Liver (tissue), 9 donors: Measurements from ENCODE around the gene FOSL2. TPM values are rescaled to one million over a fixed set of nuclear protein-coding genes. Genes with fewer than 3 reads are reported as not detected.

Experiments
- DNase-seq: peaks from one replicate; pipeline ENCODE4 v3.0.0-alpha.2; 2017; ENCODE audit warnings: low spot score
- H3K27ac ChIP-seq, 2 donors: one replicate each; pipeline ENCODE4 v1.7.0; 2013; ENCODE audit warnings: inconsistent platforms in 2 of 2, low read length in 2 of 2, control low read depth in 1 of 2, low read depth in 1 of 2, mild to moderate bottlenecking in 1 of 2
- H3K27me3 ChIP-seq, 4 donors: one replicate each; pipeline versions ENCODE4 v1.6.1 to v1.7.0; 2013; ENCODE audit warnings: low read length in 3 of 4, inconsistent platforms in 1 of 4, mild to moderate bottlenecking in 1 of 4, moderate library complexity in 1 of 4; ENCODE audit not compliant: control insufficient read depth in 4 of 4, insufficient read depth in 4 of 4
- H3K36me3 ChIP-seq, 4 donors: one replicate each; pipeline versions ENCODE4 v1.6.1 to v1.7.0; 2013; ENCODE audit warnings: low read length in 3 of 4, mild to moderate bottlenecking in 3 of 4, low read depth in 1 of 4, moderate library complexity in 1 of 4; ENCODE audit not compliant: control insufficient read depth in 4 of 4, insufficient read depth in 3 of 4
- H3K4me1 ChIP-seq, 4 donors: one replicate each; pipeline versions ENCODE4 v1.6.1 to v1.7.0; 2013; ENCODE audit warnings: low read length in 3 of 4, mild to moderate bottlenecking in 3 of 4, moderate library complexity in 1 of 4; ENCODE audit not compliant: control insufficient read depth in 4 of 4, insufficient read depth in 4 of 4
- H3K4me3 ChIP-seq, 3 donors: one replicate each; pipeline versions ENCODE4 v1.6.1 to v1.7.0; 2013; ENCODE audit warnings: low read length in 3 of 3, control low read depth in 1 of 3, low read depth in 1 of 3, mild to moderate bottlenecking in 1 of 3
- H3K9ac ChIP-seq, 2 donors: one replicate each; pipeline ENCODE4 v1.7.0; 2013; ENCODE audit warnings: low read length in 2 of 2, mild to moderate bottlenecking in 2 of 2, moderate library complexity in 2 of 2, control low read depth in 1 of 2, low read depth in 1 of 2
- H3K9me3 ChIP-seq, 4 donors: one replicate each; pipeline versions ENCODE4 v1.6.1 to v1.7.0; 2013; ENCODE audit warnings: low read length in 3 of 4; ENCODE audit not compliant: control insufficient read depth in 4 of 4
- ATF3 ChIP-seq: IDR thresholded peaks from 2 replicates; pipeline ENCODE4 v1.6.1; 2016; ENCODE audit warnings: antibody characterized with exemption
- CTCF ChIP-seq: fragments of 150-350 bp; IDR thresholded peaks from 2 replicates; pipeline ENCODE4 v1.5.1; 2017; ENCODE audit warnings: improper control_type of control experiment, low read depth, low read length; ENCODE audit not compliant: missing input control
- EGR1 ChIP-seq, 2 donors: IDR thresholded peaks; 2 replicates each; pipeline ENCODE4 v1.6.1; 2016 to 2018; ENCODE audit warnings: antibody characterized with exemption in 2 of 2, low read depth in 2 of 2
- FOXA1 ChIP-seq: IDR thresholded peaks from 2 replicates; pipeline ENCODE4 v1.6.1; 2016; ENCODE audit warnings: antibody characterized with exemption
- FOXA2 ChIP-seq: IDR thresholded peaks from 2 replicates; pipeline ENCODE4 v1.6.1; 2016; ENCODE audit warnings: antibody characterized with exemption
- GABPA ChIP-seq, 2 donors: IDR thresholded peaks in 1 of 2; conservative IDR thresholded peaks in 1 of 2; 2 replicates each; pipeline ENCODE4 v1.6.1; 2016; ENCODE audit warnings: antibody characterized with exemption in 2 of 2, mild to moderate bottlenecking in 1 of 2, moderate library complexity in 1 of 2
- HNF4A ChIP-seq, 2 donors: conservative IDR thresholded peaks; 2 replicates each; pipeline ENCODE4 v1.6.1; 2016; ENCODE audit warnings: antibody characterized with exemption in 2 of 2, mild to moderate bottlenecking in 2 of 2
- HNF4G ChIP-seq: IDR thresholded peaks from 2 replicates; pipeline ENCODE4 v1.6.1; 2016; ENCODE audit warnings: antibody characterized with exemption
- JUND ChIP-seq, 2 donors: IDR thresholded peaks; 2 replicates each; pipeline ENCODE4 v1.6.1; 2016; ENCODE audit warnings: antibody characterized with exemption in 2 of 2
- MAX ChIP-seq: IDR thresholded peaks from 2 replicates; pipeline ENCODE4 v1.6.1; 2016; ENCODE audit warnings: antibody characterized with exemption
- NR2F2 ChIP-seq: IDR thresholded peaks from 2 replicates; pipeline ENCODE4 v1.6.1; 2016; ENCODE audit warnings: antibody characterized with exemption
- RAD21 ChIP-seq, 2 donors: IDR thresholded peaks; 2 replicates each; pipeline ENCODE4 v1.6.1; 2016; ENCODE audit warnings: antibody characterized with exemption in 2 of 2, mild to moderate bottlenecking in 2 of 2
- REST ChIP-seq: IDR thresholded peaks from 2 replicates; pipeline ENCODE4 v1.6.1; 2016; ENCODE audit warnings: antibody characterized with exemption, mild to moderate bottlenecking
- RXRA ChIP-seq, 2 donors: IDR thresholded peaks; 2 replicates each; pipeline ENCODE4 v1.6.1; 2017 to 2018; ENCODE audit warnings: antibody characterized with exemption in 2 of 2, mild to moderate bottlenecking in 1 of 2
- SP1 ChIP-seq: IDR thresholded peaks from 2 replicates; pipeline ENCODE4 v1.6.1; 2018; ENCODE audit warnings: antibody characterized with exemption, mild to moderate bottlenecking
- TAF1 ChIP-seq: conservative IDR thresholded peaks from 2 replicates; pipeline ENCODE4 v1.6.1; 2016; ENCODE audit warnings: antibody characterized with exemption, mild to moderate bottlenecking
- YY1 ChIP-seq: IDR thresholded peaks from 2 replicates; pipeline ENCODE4 v1.6.1; 2016; ENCODE audit warnings: antibody characterized with exemption, mild to moderate bottlenecking
- ZBTB33 ChIP-seq: IDR thresholded peaks from 2 replicates; pipeline ENCODE4 v1.6.1; 2016; ENCODE audit warnings: antibody characterized with exemption
- WGBS: extraction: QIAGEN DNeasy Blood & Tissue Kit; methylation state at CpG from one replicate; pipeline ENCODE4 v1.1.7; 2013; 5-methylcytosine and 5-hydroxymethylcytosine counted together
- polyA plus RNA-seq, 2 donors: library from polyadenylated mRNA; stranded (reverse) in 1 of 2; unstranded in 1 of 2; fragments of 200-250 nt in 1 of 2; fragments of >200 nt in 1 of 2; fragmentation: Nextera tagmentation in 1 of 2; extraction: Ambion mirVana in 1 of 2; gene quantifications; one replicate each; pipeline versions ENCODE4 v1.2.1 to v1.2.3, GENCODE V29; 2013 to 2015
- total RNA-seq, 2 donors: library from RNA; depleted of rRNA; stranded (reverse); fragments of >200 nt; gene quantifications; one replicate each; pipeline ENCODE4 v1.2.3, GENCODE V29; 2014
- donor health status: healthy.
- donor health status: healthy.
- donor health status: healthy.
- donor health status: healthy.
- donor health status: healthy.

FOSL2 gene
- total and polyA plus RNA-seq, 4 donors, result 1.9 to 10.7 (median 2.6) TPM

GRCh38 chr2:28395334-28396061 lies 2.8 kb downstream of the FOSL2 start:
- no peak for TF ChIP-seq FOXA1
- peak; percentile 62 for TF ChIP-seq ZBTB33
- peak; percentile 10 to 57 for TF ChIP-seq HNF4A (conservative IDR thresholded peaks at IDR 0.05)
- TF ChIP-seq CTCF, result peak; percentile 7
- TF ChIP-seq RXRA (IDR thresholded peaks at IDR 0.05), result peak; percentile 67 to 69
- TF ChIP-seq EGR1 (IDR thresholded peaks at IDR 0.05; ENCODE audit: low read depth in 2 of 2), result peak; percentile 60 to 92
- peak; percentile 70 to 73 for TF ChIP-seq GABPA (IDR thresholded peaks at IDR 0.05 in 1 of 2, conservative IDR thresholded peaks at IDR 0.05 in 1 of 2)
- no peak for TF ChIP-seq FOXA2
- TF ChIP-seq RAD21 (IDR thresholded peaks at IDR 0.05), result peak; percentile 44 to 69
- no peak for TF ChIP-seq JUND (IDR thresholded peaks at IDR 0.05)
- TF ChIP-seq REST, result peak; percentile 78
- peak; percentile 77 for TF ChIP-seq YY1
- TF ChIP-seq NR2F2, result peak; percentile 67
- TF ChIP-seq TAF1, result peak; percentile 63
- no peak for TF ChIP-seq HNF4G
- peak; percentile 74 for TF ChIP-seq SP1
- peak; percentile 61 for TF ChIP-seq ATF3
- TF ChIP-seq MAX, result peak; percentile 99
- peak overlapping the region; percentile 93 to 99 for H3K27ac ChIP-seq
- no peaks in the 10 kb centered on the region for H3K27me3 ChIP-seq
- no peaks in the 10 kb centered on the region for H3K9me3 ChIP-seq
- peaks cover 2 to 22% (median 18%) of the 10 kb centered on the region in 4 donors for H3K4me1 ChIP-seq
- DNase-seq, result no peak
- peak overlapping the region; percentile 88 to 96 for H3K9ac ChIP-seq
- 15% methylated on average over 15 of the region's 15 CpGs for WGBS
- H3K36me3 ChIP-seq, result peaks cover 0 to 4% (median 0%) of the 10 kb centered on the region in 4 donors
- peak overlapping the region; percentile 78 to 99 (median 93) for H3K4me3 ChIP-seq
